PC-3 (cell line): ENCODE results near the gene PPP1R13B. TPM values are rescaled to one million over a fixed set of nuclear protein-coding genes. Genes with fewer than 3 reads are reported as not detected.
A peak's percentile ranks its signal among the peaks of the same experiment; 100 is the strongest.

Experiments used
- ATAC-seq: fragments of 200-7000 bp; cut with Tn5 transposase; 2 replicates; pipeline ENCODE4 v1.9.1; 2020; ENCODE audit warnings: mild to moderate bottlenecking, moderate library complexity
- BruUV-seq: library from RNA; stranded (reverse); fragments of 400-500 nt; replicated peaks from 2 replicates; lab custom pipeline; 2021; lab: Mats Ljungman, UMichigan
- CTCF ChIA-PET: fragments of 300-600 bp; sonication (Branson Sonifier 250); formaldehyde crosslinking; loops from one replicate; lab custom pipeline; 2022; ENCODE audit warnings: antibody characterized with exemption; lab: Charles Lee
- POLR2A ChIA-PET: fragments of 300-600 bp; sonication (Branson Sonifier 250); formaldehyde crosslinking; loops from one replicate; lab custom pipeline; 2022; ENCODE audit warnings: antibody characterized with exemption; ENCODE audit not compliant: unreplicated experiment; lab: Charles Lee
- DNase-seq: peaks from one replicate; pipeline ENCODE4 v3.0.0-alpha.2; 2015
- H2AFZ ChIP-seq: fragments of 300-600 bp; sonication (generic); 2 replicates; pipeline ENCODE4 v1.6.0; 2016; ENCODE audit warnings: antibody characterized with exemption, low read length
- H3F3A ChIP-seq: fragments of 300-600 bp; sonication (generic); one replicate; pipeline ENCODE4 v1.6.0; 2017; ENCODE audit warnings: antibody characterized with exemption, low read length, control low read depth, mild to moderate bottlenecking; ENCODE audit not compliant: unreplicated experiment
- H3K27ac ChIP-seq: fragments of 300-600 bp; sonication (generic); 2 replicates; pipeline ENCODE4 v1.5.1; 2016; ENCODE audit warnings: mild to moderate bottlenecking, low read length
- H3K27me3 ChIP-seq: fragments of 300-600 bp; sonication (generic); 2 replicates; pipeline ENCODE4 v1.6.1; 2016; ENCODE audit warnings: low read length, mixed read lengths
- H3K36me3 ChIP-seq: fragments of 300-600 bp; sonication (generic); 2 replicates; pipeline ENCODE4 v1.6.1; 2016; ENCODE audit warnings: low read depth, mixed run types, low read length, mixed read lengths
- H3K4me1 ChIP-seq: fragments of 300-600 bp; sonication (generic); 2 replicates; pipeline ENCODE4 v1.5.1; 2016; ENCODE audit warnings: low read length; ENCODE audit not compliant: insufficient read depth
- H3K4me2 ChIP-seq: fragments of 300-600 bp; sonication (generic); 2 replicates; pipeline ENCODE4 v1.6.0; 2016; ENCODE audit warnings: low read length
- H3K4me3 ChIP-seq: fragments of 300-600 bp; sonication (generic); 2 replicates; pipeline ENCODE4 v1.5.1; 2016; ENCODE audit warnings: mild to moderate bottlenecking, low read length, mixed read lengths
- H3K79me2 ChIP-seq: fragments of 300-600 bp; sonication (generic); 2 replicates; pipeline ENCODE4 v1.6.1; 2017; ENCODE audit warnings: low read length, mixed read lengths
- H3K9ac ChIP-seq: fragments of 300-600 bp; sonication (generic); 2 replicates; pipeline ENCODE4 v1.6.0; 2016; ENCODE audit warnings: mild to moderate bottlenecking, low read length
- H3K9me2 ChIP-seq: fragments of 300-600 bp; sonication (generic); replicated peaks from 2 replicates; pipeline ENCODE4 v1.6.1; 2016; ENCODE audit warnings: mixed run types, low read length, mixed read lengths
- H3K9me3 ChIP-seq: fragments of 300-600 bp; sonication (generic); 2 replicates; pipeline ENCODE4 v1.6.1; 2016; ENCODE audit warnings: low read length, mixed read lengths
- H4K20me1 ChIP-seq: fragments of 300-600 bp; sonication (generic); 2 replicates; pipeline ENCODE4 v1.6.1; 2016; ENCODE audit warnings: low read length, mixed read lengths
- EZH2 ChIP-seq: fragments of 300-600 bp; sonication (generic); IDR thresholded peaks from one replicate; pipeline ENCODE4 v1.6.1; 2017; ENCODE audit warnings: antibody characterized with exemption, mild to moderate bottlenecking, low read length; ENCODE audit not compliant: unreplicated experiment
- EZH2phosphoT487 ChIP-seq: fragments of 300-600 bp; sonication (generic); IDR thresholded peaks from 2 replicates; pipeline ENCODE4 v1.6.1; 2018; ENCODE audit warnings: mild to moderate bottlenecking, antibody characterized with exemption, low read length, borderline replicate concordance
- intact Hi-C: fragments of 100-400 bp; cut with micrococcal nuclease; formaldehyde crosslinking; loops from 2 replicates; pipeline ENCODE4 v1.9.0; 2023
- total RNA-seq: library from RNA; depleted of rRNA; stranded (reverse); fragments of >200 nt; gene quantifications from 2 replicates; pipeline ENCODE4 v1.2.3, GENCODE V29; 2014
- TF ChIP-seq, protein P1 (sequence below): fragments of 300-600 bp; sonication (generic); conservative IDR thresholded peaks from 2 replicates; pipeline ENCODE4 v1.5.1; 2017; ENCODE audit warnings: antibody characterized with exemption, low read depth, mild to moderate bottlenecking, low read length

The PPP1R13B gene
- total RNA-seq, 1 experiment from 2014 or later = 13.0 TPM

DNA sequence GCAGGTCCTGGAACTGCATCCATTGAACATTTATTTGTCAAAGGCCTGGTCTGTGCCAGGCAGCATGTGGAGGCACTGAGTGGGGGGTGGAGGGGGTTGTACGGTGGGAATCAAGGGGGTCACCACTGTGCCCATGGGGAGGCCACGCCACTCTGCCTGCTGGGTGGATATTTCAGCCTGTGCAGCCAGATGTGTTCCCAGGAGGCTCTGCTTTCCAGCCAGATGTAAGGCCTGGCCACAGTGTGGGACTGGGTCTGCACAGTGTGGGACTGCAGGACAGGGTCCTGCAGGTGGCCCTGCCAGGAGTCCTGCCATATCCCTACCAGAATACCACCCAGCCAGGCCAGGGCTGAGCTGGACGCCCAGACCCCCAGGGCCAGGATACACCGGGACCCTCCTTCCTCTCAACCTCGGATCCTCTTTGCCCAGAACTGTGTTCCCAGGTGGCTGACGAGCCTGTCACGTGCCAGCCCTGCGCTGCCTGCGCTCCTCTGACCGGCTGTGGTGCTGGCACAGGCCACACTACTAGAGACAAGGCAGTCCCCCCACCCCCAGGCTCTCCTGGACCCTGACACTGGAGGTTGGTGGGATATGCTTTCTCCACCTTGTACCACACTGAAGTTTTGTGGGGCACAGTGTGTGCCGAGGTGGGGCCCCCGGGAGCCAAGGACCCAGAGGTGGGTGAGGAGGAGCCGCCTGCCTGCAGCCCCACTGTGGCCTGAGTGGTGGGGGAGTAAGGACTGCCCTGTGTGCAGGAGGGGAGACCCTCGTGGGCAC, 149.6 kb downstream of the PPP1R13B start:
- intact Hi-C loops = no loop called here
- peaks cover 34% of the 10 kb centered on the region; the same call in 1 of the 2 replicates for H3K36me3 ChIP-seq
- H3K4me1 ChIP-seq = peaks cover 13% of the 10 kb centered on the region
- BruUV-seq = no TSS peak
- H2AFZ ChIP-seq = no peak overlapping the region
- H3K27ac ChIP-seq = no peak overlapping the region
- DNase-seq = no peak
- H3K9me2 ChIP-seq = no peaks in the 10 kb centered on the region
- H3K79me2 ChIP-seq = no peaks in the 10 kb centered on the region
- H3K27me3 ChIP-seq = no peaks in the 10 kb centered on the region
- no peak for ATAC-seq
- H3F3A ChIP-seq = peaks cover 6% of the 10 kb centered on the region
- peaks cover 8% of the 10 kb centered on the region; the same call in 1 of the 2 replicates for H4K20me1 ChIP-seq
- no peak overlapping the region for H3K4me3 ChIP-seq
- ChIA-PET CTCF (no interaction called here), POLR2A (no interaction called here)
- H3K4me2 ChIP-seq = no peak overlapping the region
- no peaks in the 10 kb centered on the region for H3K9me3 ChIP-seq
- H3K9ac ChIP-seq = no peak overlapping the region
- TF ChIP-seq EZH2phosphoT487 = no peak
- no peak for TF ChIP-seq EZH2

DNA sequence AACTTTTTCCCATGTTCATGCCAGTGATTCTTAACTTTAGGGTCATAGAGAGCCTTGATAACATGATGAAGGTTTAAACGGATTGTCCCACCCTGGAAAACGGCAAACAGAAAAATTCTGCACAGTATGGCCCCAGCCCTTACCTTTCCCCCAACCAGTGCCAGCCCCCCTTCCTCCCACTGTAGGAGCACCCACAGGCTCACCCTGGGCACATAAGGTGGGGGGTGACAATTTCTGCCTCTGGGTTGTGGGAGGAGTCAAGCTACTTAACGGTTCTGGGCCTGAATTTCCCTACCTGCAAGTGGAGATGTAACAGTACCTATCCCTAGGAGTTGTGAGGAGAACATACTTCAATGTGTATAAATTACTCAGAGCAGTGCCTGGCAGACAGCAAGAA, 150.2 kb downstream of the PPP1R13B start:
- CTCF ChIA-PET = no interaction called here
- DNase-seq = no peak
- no peak overlapping the region for H3K27ac ChIP-seq
- H4K20me1 ChIP-seq = peaks cover 8% of the 10 kb centered on the region; the same call in 1 of the 2 replicates
- POLR2A ChIA-PET = no interaction called here
- no peaks in the 10 kb centered on the region for H3K9me2 ChIP-seq
- H3K79me2 ChIP-seq = no peaks in the 10 kb centered on the region
- no peaks in the 10 kb centered on the region for H3K9me3 ChIP-seq
- TF ChIP-seq, protein P1, sequence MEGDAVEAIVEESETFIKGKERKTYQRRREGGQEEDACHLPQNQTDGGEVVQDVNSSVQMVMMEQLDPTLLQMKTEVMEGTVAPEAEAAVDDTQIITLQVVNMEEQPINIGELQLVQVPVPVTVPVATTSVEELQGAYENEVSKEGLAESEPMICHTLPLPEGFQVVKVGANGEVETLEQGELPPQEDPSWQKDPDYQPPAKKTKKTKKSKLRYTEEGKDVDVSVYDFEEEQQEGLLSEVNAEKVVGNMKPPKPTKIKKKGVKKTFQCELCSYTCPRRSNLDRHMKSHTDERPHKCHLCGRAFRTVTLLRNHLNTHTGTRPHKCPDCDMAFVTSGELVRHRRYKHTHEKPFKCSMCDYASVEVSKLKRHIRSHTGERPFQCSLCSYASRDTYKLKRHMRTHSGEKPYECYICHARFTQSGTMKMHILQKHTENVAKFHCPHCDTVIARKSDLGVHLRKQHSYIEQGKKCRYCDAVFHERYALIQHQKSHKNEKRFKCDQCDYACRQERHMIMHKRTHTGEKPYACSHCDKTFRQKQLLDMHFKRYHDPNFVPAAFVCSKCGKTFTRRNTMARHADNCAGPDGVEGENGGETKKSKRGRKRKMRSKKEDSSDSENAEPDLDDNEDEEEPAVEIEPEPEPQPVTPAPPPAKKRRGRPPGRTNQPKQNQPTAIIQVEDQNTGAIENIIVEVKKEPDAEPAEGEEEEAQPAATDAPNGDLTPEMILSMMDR = no peak
- TF ChIP-seq EZH2phosphoT487 (no peak), EZH2 (no peak)
- no peak overlapping the region for H3K4me2 ChIP-seq
- H3K4me3 ChIP-seq = no peak overlapping the region
- H3K9ac ChIP-seq = no peak overlapping the region
- H3F3A ChIP-seq = peaks cover 6% of the 10 kb centered on the region
- no peak for ATAC-seq
- peaks cover 36% of the 10 kb centered on the region; the same call in 1 of the 2 replicates for H3K36me3 ChIP-seq
- intact Hi-C loops = no loop called here
- H2AFZ ChIP-seq = no peak overlapping the region
- H3K4me1 ChIP-seq = peaks cover 18% of the 10 kb centered on the region
- BruUV-seq = no TSS peak
- no peaks in the 10 kb centered on the region for H3K27me3 ChIP-seq

DNA sequence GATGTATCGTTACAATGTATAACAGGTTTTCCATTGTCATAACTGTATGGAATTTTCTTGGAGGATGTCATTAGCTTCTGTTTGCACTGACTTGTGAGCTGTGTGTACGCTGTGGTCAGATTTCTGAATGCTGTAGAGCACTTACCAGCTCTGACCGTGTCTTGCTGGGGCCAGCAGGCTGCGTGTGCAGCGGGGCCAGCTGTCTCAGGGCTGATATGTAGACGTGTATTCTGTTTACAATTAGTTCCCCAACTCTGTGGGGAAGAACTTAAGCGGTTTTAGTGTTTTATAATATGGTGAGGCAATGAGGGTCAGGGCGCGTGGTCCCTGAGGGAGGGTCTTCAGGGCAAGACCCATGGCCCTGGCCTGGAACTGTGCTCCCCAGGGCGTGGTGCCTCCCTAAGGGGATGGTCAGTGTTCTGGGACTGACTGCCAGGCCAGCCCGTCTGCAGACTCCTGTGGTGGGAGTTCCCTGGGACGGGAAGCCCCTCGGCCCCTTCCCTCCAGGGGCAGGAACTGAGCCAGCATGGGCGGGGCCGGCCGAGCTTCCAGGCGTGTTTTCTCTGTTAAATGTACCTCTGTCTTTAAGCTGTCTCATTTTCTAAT, 150.8 kb downstream of the PPP1R13B start:
- CTCF ChIA-PET = no interaction called here
- Histone ChIP-seq H3K4me3 (no peak overlapping the region), H3K9me2 (no peaks in the 10 kb centered on the region), H3K4me1 (peaks cover 23% of the 10 kb centered on the region), H2AFZ (no peak overlapping the region), H3K4me2 (no peak overlapping the region), H3K9ac (no peak overlapping the region), H3F3A (peaks cover 6% of the 10 kb centered on the region), H3K79me2 (no peaks in the 10 kb centered on the region), H3K27me3 (no peaks in the 10 kb centered on the region), H3K36me3 (peaks cover 36% of the 10 kb centered on the region; the same call in 1 of the 2 replicates), H3K9me3 (no peaks in the 10 kb centered on the region), H4K20me1 (peaks cover 8% of the 10 kb centered on the region; the same call in 1 of the 2 replicates), H3K27ac (no peak overlapping the region)
- TSS peak; percentile 3 for BruUV-seq
- ATAC-seq (no peak), DNase-seq (no peak)
- POLR2A ChIA-PET = no interaction called here
- intact Hi-C loops = no loop called here
- TF ChIP-seq, protein P1 = no peak
- TF ChIP-seq EZH2 (no peak), EZH2phosphoT487 (no peak)
